Measurements from ENCODE around the gene SCNM1. TPM values are rescaled to one million over a fixed set of nuclear protein-coding genes. Genes with fewer than 3 reads are reported as not detected.

The SCNM1 gene
- total and polyA plus RNA-seq, 9 of the 15 experiments (the other 6 are each of a cell fraction or from before 2014, with no cell fraction given) = 17.2 to 204 (median 63.0) TPM

DNA sequence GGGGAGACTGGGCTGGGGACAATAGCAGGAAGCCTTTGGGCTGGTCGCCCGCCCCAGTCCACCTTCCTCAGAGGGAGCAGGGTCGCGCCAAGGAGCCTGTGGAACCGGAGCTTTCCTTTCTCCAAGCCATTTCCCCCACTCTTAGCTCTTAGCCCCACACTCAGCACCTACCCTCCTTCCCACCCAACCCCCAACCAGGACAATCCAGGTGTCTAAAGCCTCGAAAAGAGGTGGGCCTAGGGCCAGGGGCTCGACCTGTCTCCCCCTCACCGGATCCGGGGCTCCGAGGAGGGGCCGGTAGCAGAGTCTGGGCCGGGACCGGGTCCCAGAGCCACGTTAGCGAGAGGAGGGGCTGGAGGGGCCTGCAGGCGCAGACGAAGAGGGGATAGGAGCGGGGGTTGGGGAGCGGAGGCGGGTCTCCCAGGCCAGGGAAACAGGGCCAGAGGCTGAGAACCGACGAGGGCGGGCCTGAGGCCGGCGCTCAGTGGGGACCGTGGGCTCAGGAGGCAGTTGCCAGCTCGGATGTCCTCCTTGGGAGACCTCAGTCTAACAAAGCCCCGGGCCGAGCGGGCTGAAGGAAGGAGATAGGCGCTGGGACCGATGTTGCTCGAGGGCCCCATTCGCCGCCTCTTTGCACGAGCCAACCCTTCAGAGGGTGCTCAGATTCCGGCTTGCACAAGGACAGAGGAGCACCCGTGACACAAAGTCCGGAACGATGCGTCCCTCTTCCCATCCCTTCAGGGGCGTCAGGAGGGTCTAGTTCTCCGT lies 20.5 kb upstream of the SCNM1 start (continued):
- TF ChIP-seq, protein P1, sequence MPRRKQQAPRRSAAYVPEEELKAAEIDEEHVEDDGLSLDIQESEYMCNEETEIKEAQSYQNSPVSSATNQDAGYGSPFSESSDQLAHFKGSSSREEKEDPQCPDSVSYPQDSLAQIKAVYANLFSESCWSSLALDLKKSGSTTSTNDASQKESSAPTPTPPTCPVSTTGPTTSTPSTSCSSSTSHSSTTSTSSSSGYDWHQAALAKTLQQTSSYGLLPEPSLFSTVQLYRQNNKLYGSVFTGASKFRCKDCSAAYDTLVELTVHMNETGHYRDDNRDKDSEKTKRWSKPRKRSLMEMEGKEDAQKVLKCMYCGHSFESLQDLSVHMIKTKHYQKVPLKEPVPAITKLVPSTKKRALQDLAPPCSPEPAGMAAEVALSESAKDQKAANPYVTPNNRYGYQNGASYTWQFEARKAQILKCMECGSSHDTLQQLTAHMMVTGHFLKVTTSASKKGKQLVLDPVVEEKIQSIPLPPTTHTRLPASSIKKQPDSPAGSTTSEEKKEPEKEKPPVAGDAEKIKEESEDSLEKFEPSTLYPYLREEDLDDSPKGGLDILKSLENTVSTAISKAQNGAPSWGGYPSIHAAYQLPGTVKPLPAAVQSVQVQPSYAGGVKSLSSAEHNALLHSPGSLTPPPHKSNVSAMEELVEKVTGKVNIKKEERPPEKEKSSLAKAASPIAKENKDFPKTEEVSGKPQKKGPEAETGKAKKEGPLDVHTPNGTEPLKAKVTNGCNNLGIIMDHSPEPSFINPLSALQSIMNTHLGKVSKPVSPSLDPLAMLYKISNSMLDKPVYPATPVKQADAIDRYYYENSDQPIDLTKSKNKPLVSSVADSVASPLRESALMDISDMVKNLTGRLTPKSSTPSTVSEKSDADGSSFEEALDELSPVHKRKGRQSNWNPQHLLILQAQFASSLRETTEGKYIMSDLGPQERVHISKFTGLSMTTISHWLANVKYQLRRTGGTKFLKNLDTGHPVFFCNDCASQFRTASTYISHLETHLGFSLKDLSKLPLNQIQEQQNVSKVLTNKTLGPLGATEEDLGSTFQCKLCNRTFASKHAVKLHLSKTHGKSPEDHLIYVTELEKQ (CRISPR knock-in tag; IDR thresholded peaks at IDR 0.05) = no peak

GRCh38 chr1:151146072-151146411 lies 19.9 kb upstream of the SCNM1 start:
- H4K20me1 ChIP-seq (replicated peaks; ENCODE audit: control insufficient read depth, insufficient read depth, low read length) = no peaks in the 10 kb centered on the region; the same call in 1 of the 2 replicates
- in situ Hi-C loops (cut with MboI) (no loop called here), intact Hi-C loops (cut with micrococcal nuclease) (no loop called here)
- H3K27ac ChIP-seq (ENCODE audit: extremely low read depth, low read depth, low read length) = 0 out of 3 replicates have a peak overlapping the region, but pooled peaks have one; percentile 32
- TSS peak; percentile 42 for BruUV-seq (replicated peaks)
- ChIA-PET POLR2A (no interaction called here), CTCF (ENCODE audit: low intra/inter-chr PET ratio) (no interaction called here)
- no peaks in the 10 kb centered on the region for H3K9me3 ChIP-seq (replicated peaks; ENCODE audit: control insufficient read depth, insufficient read depth, low read depth, low read length)
- ATAC-seq (no peak; the same call in 2 of the 3 replicates), DNase-seq (ENCODE audit: extremely low read depth in 1 of 4, low spot score in 3 of 4) (no peak), FAIRE-seq (no peak)
- peak overlapping the region; percentile 59 for H3K4me3 ChIP-seq
- no peaks in the 10 kb centered on the region for H3K27me3 ChIP-seq (ENCODE audit: control insufficient read depth in 2 of 2, insufficient read depth in 2 of 2, low read length in 2 of 2)
- no peaks in the 10 kb centered on the region for H3K36me3 ChIP-seq (ENCODE audit: control insufficient read depth, insufficient read depth, low read length)
- TF ChIP-seq ZNF511 (CRISPR knock-in tag; IDR thresholded peaks at IDR 0.05) (0 out of 2 replicates have a peak, but pooled peaks have one; percentile 2), CBX8 (IDR thresholded peaks at IDR 0.05; ENCODE audit: borderline replicate concordance, extremely low read depth, low read depth, low read length, poor library complexity, severe bottlenecking) (no peak), ELF2 (CRISPR knock-in tag; IDR thresholded peaks at IDR 0.05) (no peak)
- TF ChIP-seq, protein P2, sequence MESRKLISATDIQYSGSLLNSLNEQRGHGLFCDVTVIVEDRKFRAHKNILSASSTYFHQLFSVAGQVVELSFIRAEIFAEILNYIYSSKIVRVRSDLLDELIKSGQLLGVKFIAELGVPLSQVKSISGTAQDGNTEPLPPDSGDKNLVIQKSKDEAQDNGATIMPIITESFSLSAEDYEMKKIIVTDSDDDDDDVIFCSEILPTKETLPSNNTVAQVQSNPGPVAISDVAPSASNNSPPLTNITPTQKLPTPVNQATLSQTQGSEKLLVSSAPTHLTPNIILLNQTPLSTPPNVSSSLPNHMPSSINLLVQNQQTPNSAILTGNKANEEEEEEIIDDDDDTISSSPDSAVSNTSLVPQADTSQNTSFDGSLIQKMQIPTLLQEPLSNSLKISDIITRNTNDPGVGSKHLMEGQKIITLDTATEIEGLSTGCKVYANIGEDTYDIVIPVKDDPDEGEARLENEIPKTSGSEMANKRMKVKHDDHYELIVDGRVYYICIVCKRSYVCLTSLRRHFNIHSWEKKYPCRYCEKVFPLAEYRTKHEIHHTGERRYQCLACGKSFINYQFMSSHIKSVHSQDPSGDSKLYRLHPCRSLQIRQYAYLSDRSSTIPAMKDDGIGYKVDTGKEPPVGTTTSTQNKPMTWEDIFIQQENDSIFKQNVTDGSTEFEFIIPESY (CRISPR knock-in tag; IDR thresholded peaks at IDR 0.05) = peak; percentile 5; the same call in 1 of the 2 replicates
- H3K4me2 ChIP-seq (ENCODE audit: insufficient read depth, low read length) = peak overlapping the region; percentile 82
- H3K4me1 ChIP-seq (replicated peaks in 1 of 2; ENCODE audit: control insufficient read depth in 2 of 2, insufficient read depth in 2 of 2, low read length in 2 of 2) = peaks cover 20 to 46% of the 10 kb centered on the region in 2 experiments; a peak in 4 of 5 replicates
- H2AFZ ChIP-seq (ENCODE audit: low read depth, low read length) = peak overlapping the region; percentile 92
- H3K9ac ChIP-seq (ENCODE audit: insufficient read depth in 1 of 2, low read depth in 2 of 2, low read length in 2 of 2) = peak overlapping the region; percentile 50 to 93; a peak in 3 of 4 replicates
- H3K9me1 ChIP-seq (ENCODE audit: control insufficient read depth, insufficient read depth, low read length) = no peaks in the 10 kb centered on the region
- no peaks in the 10 kb centered on the region for H3K79me2 ChIP-seq (ENCODE audit: control insufficient read depth, insufficient read depth, low read length)
- WGBS (ENCODE audit: insufficient coverage, low coverage, missing lambda C conversion rate) = 52% methylated on average over 14 of the region's 26 CpGs
